ENCODE data around the gene MIA. TPM values are rescaled to one million over a fixed set of nuclear protein-coding genes. Genes with fewer than 3 reads are reported as not detected.

The MIA gene
- total RNA-seq, 4 donors from 2014 or later, result 2.8 TPM; not detected in 3

DNA sequence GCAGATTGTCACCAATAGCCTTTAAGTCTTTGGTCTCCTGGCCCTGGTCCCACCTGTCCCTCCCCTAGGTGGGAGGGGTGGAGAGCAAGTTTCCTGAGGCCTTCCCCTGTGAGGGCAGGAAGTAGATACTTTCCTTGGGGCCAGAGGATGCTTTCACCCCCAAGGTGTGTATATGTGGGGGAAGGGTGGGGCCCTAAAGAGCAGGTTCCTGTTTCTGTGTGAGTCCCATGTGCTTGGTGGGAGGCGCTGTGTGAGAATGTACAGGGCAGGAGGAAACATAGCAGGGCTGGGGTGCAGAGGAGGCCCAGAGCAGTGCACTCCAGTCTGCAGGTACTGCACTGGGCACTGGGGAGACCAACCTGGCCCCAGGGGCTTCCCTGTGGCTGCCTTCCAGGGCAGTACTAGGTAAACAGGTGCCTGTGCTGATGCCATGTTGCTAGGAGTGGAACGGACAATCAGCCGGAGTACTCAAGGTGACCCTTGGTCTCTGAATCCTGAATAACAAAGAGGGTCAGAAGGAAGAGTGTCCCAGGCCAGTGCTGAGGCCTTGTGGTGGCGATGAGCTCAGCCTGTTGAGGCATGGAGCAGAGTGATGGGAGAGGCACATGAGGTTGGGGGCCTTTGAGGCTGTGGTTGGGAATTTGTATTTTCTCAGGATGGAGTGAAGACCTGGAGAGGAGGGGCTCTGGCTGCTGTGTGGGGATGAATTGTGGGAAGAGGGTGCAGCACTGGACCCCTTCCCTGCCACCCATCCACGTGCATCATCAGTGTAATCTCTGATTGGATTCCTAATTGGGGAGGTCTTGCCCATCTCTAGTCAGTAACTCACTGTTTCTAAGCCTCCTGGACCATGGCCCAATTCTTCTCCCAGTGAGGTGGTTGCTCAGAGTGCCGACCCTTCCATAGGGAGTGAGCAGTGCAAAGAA lies 28.8 kb downstream of the MIA start:
- no peaks in the 10 kb centered on the region for H3K36me3 ChIP-seq
- peaks cover 8 to 36% of the 10 kb centered on the region in 2 donors for H3K4me1 ChIP-seq
- peak overlapping the region; percentile 94 to 97 for H3K27ac ChIP-seq
- no peak for TF ChIP-seq POLR2A (IDR thresholded peaks at IDR 0.05)
- TF ChIP-seq, protein P1, sequence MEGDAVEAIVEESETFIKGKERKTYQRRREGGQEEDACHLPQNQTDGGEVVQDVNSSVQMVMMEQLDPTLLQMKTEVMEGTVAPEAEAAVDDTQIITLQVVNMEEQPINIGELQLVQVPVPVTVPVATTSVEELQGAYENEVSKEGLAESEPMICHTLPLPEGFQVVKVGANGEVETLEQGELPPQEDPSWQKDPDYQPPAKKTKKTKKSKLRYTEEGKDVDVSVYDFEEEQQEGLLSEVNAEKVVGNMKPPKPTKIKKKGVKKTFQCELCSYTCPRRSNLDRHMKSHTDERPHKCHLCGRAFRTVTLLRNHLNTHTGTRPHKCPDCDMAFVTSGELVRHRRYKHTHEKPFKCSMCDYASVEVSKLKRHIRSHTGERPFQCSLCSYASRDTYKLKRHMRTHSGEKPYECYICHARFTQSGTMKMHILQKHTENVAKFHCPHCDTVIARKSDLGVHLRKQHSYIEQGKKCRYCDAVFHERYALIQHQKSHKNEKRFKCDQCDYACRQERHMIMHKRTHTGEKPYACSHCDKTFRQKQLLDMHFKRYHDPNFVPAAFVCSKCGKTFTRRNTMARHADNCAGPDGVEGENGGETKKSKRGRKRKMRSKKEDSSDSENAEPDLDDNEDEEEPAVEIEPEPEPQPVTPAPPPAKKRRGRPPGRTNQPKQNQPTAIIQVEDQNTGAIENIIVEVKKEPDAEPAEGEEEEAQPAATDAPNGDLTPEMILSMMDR (IDR thresholded peaks at IDR 0.05), result no peak
- no peaks in the 10 kb centered on the region for H3K27me3 ChIP-seq
- H3K4me3 ChIP-seq, result no peak overlapping the region
- intact Hi-C loops (cut with DNase I; ENCODE audit: low total_unique reads), result no loop called here
- DNase-seq, result peak in 1 of 2 donors; percentile 51
- H3K9me3 ChIP-seq, result no peaks in the 10 kb centered on the region

GRCh38 chr19:40804783-40805242 lies 29.5 kb downstream of the MIA start:
- H3K36me3 ChIP-seq, result no peaks in the 10 kb centered on the region
- no peaks in the 10 kb centered on the region for H3K27me3 ChIP-seq
- peak overlapping the region; percentile 94 to 97 for H3K27ac ChIP-seq
- peaks cover 8 to 36% of the 10 kb centered on the region in 2 donors for H3K4me1 ChIP-seq
- no peaks in the 10 kb centered on the region for H3K9me3 ChIP-seq
- intact Hi-C loops (cut with DNase I; ENCODE audit: low total_unique reads), result loop anchor here (5.0 kb wide), 1 partner anchor 143 kb away; no protein-coding TSS in a partner anchor
- H3K4me3 ChIP-seq, result no peak overlapping the region
- no peak for DNase-seq
- TF ChIP-seq, protein P1 (IDR thresholded peaks at IDR 0.05), result no peak
- no peak for TF ChIP-seq POLR2A (IDR thresholded peaks at IDR 0.05)

DNA sequence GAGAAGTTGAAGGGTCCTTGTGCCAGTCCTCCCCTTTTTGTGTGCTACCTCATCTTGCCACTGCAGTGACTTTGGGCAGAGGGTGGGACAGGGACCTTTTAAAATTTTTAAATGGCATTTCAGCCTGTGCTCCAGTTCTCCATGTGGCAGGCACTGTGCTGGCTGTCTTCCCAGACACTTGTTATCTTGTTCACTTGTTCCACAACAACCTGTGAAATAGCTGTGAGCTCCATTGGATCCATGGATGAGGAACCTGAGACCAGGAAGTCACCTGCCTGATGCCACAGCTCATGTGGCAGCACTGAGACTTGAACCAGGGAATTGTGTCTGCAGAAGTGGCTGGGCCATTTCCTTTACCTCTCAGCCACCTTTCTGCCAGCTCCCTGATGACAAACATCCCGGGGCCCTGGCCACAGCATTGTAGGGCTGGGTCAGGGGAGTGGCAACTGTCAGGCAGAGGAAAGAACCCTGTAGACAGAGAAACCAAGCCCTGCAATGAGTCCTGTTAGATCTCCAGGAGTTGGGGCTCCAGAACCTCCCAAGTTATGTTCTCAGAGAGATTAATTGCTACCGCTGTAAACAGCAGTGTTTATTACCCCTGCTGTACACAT lies 30.0 kb downstream of the MIA start:
- intact Hi-C loops (cut with DNase I; ENCODE audit: low total_unique reads), result loop anchor here (5.0 kb wide), 1 partner anchor 143 kb away; no protein-coding TSS in a partner anchor
- no peak for DNase-seq
- TF ChIP-seq, protein P1 (IDR thresholded peaks at IDR 0.05), result no peak
- no peak for TF ChIP-seq POLR2A (IDR thresholded peaks at IDR 0.05)
- Histone ChIP-seq H3K4me3 (no peak overlapping the region), H3K27me3 (no peaks in the 10 kb centered on the region), H3K4me1 (peaks cover 8 to 34% of the 10 kb centered on the region in 2 donors), H3K27ac (peak overlapping the region; percentile 94 to 97), H3K36me3 (no peaks in the 10 kb centered on the region), H3K9me3 (no peaks in the 10 kb centered on the region)

DNA sequence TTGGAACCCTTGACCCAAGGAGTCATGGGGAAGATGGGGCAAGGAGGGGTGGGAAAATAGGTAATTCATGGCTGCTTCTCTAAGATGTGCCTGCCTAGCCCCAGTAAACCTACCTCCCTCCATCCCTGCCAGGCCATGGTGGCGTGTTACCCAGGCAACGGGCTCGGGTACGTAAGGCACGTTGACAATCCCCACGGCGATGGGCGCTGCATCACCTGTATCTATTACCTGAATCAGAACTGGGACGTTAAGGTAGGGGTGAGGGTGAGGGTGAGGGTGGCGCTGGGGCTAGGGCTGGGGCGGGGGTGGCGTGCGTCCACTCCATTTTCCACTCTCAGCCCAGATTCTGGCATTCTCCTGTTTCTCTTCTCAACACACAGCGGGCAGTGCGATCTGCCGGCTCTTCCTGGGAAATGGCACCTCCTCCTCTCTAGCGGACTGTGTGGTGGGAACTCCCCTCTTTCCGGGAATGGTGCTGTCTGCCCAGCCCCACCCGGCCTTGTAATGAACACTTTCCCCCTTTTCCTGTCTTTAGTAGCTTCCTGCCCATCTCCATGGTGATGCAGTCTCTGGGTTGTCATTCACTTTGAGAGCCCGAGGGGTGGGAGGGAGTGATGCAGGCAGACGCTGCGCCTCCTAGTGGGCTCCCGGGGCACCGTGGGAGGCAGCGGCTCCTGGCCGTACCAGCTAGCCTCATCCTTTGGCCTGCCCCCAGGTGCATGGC lies 31.3 kb downstream of the MIA start:
- TF ChIP-seq, protein P1 (IDR thresholded peaks at IDR 0.05), result peak; percentile 82 to 90 (median 86)
- TF ChIP-seq POLR2A (IDR thresholded peaks at IDR 0.05), result peak; percentile 14 to 19
- H3K27me3 ChIP-seq, result no peaks in the 10 kb centered on the region
- intact Hi-C loops (cut with DNase I; ENCODE audit: low total_unique reads), result loop anchor here (5.0 kb wide), 1 partner anchor 144 kb away; no protein-coding TSS in a partner anchor
- no peaks in the 10 kb centered on the region for H3K36me3 ChIP-seq
- peak overlapping the region; percentile 73 to 74 for H3K27ac ChIP-seq
- H3K4me3 ChIP-seq, result no peak overlapping the region
- no peaks in the 10 kb centered on the region for H3K9me3 ChIP-seq
- peaks cover 8 to 28% of the 10 kb centered on the region in 2 donors for H3K4me1 ChIP-seq
- DNase-seq, result peak; percentile 84 to 89
